ENCODE results near the gene MXD1.

DNA sequence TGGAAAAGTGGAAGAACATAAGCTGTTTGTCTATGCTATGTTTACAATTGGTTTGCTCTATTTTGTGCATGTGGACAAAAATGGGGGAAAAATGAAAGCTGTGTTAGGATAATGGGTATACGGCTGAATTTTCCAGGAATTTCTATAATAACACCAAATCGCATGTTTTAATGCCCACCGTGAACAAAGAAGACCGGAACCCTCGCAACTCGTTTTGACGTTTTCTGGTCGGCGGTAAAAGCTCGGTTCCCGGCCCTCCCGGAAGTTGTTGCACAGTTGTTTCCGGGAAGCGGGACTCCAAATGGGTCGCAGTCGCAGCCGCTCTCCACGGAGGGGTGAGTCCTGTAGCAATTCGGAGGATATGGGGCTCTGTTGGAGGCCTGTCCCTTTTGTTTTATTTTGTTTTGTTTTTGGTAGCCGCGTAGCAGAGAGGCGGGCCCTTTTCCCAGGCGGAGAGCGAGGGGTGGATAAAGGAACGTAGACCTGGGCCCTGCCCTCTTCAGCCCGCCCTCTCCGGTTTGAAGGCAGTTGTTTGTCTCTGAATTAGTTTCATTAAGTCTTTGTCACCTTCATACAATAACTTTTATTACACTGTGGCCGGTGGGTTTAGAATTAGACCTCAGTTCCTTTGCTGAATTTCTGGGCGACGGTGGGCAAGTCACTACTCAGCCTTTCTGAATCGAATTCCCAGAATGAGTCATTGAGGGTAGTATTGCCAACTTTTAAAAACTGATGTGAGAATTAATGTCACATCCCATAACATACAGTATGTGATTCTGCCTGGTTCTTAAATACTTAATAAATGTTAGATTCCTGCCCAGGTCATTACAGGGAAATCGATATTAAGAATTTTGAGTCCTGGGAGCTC is 21.0 kb upstream of the MXD1 start, which contains the start of gene SNRNP27:
- TF ChIP-seq CTCF (conservative IDR thresholded peaks at IDR 0.05; ENCODE audit: low read depth, low read length) (no peak), BHLHE40 (IDR thresholded peaks at IDR 0.05; ENCODE audit: low read depth, low read length) (no peak), RCOR1 (IDR thresholded peaks at IDR 0.05; ENCODE audit: insufficient replicate concordance, low read length) (no peak), RAD21 (IDR thresholded peaks at IDR 0.05; ENCODE audit: low read length) (no peak), MAZ (IDR thresholded peaks at IDR 0.05; ENCODE audit: borderline replicate concordance, low read depth, low read length) (peak; percentile 74; the same call in 1 of the 2 replicates), POLR2A (IDR thresholded peaks at IDR 0.05; ENCODE audit: low read depth, low read length) (0 out of 2 replicates have a peak, but pooled peaks have one; percentile 40), CEBPB (IDR thresholded peaks at IDR 0.05; ENCODE audit: low read depth, low read length) (no peak), MAFK (IDR thresholded peaks at IDR 0.05; ENCODE audit: low read depth, low read length) (no peak)
- TF ChIP-seq, protein P1, sequence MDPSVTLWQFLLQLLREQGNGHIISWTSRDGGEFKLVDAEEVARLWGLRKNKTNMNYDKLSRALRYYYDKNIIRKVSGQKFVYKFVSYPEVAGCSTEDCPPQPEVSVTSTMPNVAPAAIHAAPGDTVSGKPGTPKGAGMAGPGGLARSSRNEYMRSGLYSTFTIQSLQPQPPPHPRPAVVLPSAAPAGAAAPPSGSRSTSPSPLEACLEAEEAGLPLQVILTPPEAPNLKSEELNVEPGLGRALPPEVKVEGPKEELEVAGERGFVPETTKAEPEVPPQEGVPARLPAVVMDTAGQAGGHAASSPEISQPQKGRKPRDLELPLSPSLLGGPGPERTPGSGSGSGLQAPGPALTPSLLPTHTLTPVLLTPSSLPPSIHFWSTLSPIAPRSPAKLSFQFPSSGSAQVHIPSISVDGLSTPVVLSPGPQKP (IDR thresholded peaks at IDR 0.05; ENCODE audit: borderline replicate concordance, low read depth, low read length): 0 out of 2 replicates have a peak, but pooled peaks have one; percentile 1
